Stimulated activated CD8-positive, alpha-beta memory T cell treated with anti-CD3 and anti-CD28 coated beads, Interleukin-12 subunit alpha, Interleukin-12 subunit beta, amount 100 ng/mL, for 1 hour (primary cell): Measurements from ENCODE around the gene NRXN3.

Source experiments
- DNase-seq: peaks from one replicate; pipeline ENCODE4 v3.0.0-alpha.2; 2020; ENCODE audit warnings: low read depth

NRXN3 gene

GRCh38 chr14:79419571-79420327 lies 1249.6 kb downstream of the NRXN3 start:
- DNase-seq = no peak

DNA sequence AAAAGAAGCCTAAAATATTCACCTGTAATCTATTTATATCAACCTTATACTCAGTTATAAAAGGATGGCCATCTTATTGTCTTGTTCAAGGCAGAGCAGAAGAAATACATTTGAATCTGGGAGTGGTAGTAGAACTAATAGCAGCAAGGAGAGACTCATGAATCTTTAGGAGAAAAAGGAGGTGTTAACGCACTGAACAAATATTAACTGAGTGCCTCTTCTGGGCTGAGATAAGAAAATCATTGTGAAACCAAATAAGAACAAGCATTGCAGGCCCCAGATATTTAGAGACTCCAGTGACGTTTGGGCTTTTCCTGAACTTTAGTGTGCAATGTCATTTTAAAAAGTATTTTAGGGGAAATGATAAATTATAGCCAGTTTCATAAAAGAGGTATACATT lies 1250.6 kb downstream of the NRXN3 start:
- DNase-seq = no peak

DNA sequence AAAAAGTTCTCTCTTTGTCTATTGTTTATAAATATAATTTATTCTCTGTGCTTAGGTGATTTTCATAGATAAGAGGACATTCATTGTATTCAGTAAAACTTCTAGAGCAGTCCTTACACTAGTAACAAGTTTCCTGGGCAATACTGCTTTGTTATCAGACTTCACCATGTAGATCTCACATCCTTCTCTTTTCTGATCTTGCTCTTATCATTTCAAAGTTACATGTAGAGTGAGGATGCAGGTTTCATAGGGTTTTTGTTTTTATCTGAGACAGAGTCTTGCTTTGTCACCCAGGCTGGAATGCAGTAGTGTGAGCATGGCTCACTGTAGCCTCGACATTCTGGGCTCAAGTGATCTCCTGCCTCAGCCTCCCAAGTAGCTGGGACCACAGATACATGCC lies 1251.6 kb downstream of the NRXN3 start:
- no peak for DNase-seq

GRCh38 chr14:79424462-79424861 lies 1254.3 kb downstream of the NRXN3 start:
- no peak for DNase-seq

DNA sequence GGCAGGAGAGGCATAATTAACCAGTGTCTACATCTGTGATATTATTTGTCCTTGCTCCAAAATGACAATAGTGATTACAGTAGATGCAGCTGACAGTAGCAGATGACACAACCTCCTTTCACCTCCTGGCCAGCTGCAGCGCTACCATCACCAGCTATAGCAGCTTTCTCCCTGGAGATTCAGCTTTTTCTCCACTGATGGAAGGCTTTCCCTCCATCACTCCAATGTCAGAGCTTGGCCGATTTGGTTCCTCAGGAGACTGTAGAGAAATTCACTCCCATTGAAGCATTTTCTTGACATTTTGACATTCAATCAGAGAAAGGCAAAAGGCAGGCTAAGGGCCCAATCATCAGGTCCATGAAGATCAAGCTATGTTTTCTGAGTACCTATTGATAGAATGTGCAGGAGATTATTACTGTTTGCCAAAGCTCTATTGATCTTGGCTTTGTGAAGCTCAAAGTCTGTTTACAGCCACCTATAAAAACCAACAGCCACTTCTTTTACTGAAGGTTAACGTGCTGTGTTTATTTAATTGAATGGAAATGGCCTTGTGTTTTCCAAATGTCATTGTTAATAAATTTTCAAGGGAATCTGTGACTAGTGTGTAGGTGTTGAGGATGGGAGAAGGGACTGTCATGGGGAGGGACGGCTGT lies 1256.1 kb downstream of the NRXN3 start:
- no peak for DNase-seq

DNA sequence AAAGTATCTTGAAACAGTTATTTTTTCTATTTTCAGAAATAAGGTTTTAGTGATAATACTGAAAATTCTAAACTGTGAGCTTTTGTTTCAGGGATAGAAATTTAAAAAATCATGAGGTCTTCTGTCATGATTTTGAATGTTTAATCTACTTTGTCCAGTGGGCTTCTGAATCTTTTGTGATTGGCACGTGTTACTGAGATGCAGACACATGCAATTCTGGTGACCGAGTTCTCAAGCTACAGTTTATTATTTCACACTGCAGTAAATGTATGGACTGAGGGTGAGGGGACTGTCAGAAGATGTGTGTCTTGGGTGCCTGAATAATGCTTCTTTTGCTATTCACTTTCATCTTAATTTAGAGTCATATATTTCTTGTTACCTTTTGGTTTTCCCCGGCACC lies 1262.5 kb downstream of the NRXN3 start:
- no peak for DNase-seq

DNA sequence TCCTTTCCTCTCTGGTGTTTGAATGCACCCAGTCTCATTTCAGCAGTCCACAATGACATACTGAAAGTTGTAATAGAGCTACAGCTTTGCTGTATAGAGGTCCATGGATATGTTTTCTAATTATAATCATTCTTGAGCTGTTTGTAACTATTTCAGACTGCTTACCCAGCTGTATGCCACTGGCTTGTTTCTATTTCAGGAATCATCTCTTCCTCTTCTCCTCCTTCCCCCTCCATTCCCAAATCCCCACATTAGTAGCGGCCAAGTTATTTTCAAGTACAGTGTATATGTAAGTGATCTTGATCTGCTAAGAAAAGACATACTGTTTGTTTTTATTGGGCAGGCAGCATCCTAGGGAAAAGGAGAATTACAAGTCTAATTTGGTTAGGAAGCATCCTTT lies 1266.2 kb downstream of the NRXN3 start:
- DNase-seq = no peak

- DNase-seq = no peak
Observed at GRCh38 chr14:79437951-79438350, 1267.8 kb downstream of the NRXN3 start.

DNA sequence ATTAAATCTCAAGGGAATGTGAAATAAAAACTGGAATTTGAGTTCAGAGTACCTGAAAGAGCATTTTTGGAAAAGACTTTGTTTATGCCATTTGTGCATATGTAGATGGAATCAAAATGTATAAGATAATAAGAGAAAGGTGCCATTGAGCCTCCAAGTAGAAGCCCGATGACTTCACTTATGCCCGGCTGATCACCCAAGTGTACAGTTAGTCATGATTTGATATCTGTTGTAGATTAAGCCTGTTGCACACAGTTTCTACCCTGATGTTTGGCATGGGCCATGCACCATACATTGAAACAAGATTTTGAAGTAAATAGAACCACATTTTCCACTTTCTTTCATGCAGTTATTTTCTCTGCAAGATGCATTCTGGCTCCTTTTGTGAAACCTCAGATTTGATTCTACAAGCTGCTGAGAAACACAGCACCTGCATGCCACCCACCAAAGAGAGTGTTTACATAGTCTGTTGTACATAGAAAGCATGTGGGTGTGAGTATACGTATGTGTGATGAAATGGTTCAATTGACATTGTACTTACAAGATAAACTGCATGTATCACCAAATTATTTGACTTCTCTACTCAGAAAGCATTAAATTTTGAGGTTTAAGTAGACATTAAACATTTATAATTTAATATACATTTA lies 1268.6 kb downstream of the NRXN3 start:
- no peak for DNase-seq

GRCh38 chr14:79442786-79443185 lies 1272.6 kb downstream of the NRXN3 start:
- DNase-seq = no peak

DNA sequence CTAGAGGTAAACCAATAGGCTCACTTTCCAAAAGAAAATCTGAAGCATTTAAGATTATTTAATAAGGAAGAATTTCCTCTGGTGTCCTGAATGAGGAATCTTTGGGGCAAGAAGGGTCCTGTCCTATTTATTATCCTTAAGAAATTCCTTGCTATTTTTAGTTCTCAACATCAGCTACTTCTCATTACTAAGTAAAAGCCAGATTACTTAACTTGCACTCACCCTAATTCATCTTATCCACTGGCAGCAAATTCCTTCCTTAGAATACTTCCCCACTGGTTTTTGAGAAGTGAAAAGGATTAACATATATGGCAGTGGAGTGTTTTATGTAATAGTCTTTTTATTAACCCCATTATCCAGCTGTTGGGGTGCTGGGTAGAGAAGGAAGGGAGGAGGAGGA lies 1273.4 kb downstream of the NRXN3 start:
- DNase-seq = no peak

- no peak for DNase-seq
Observed at GRCh38 chr14:79448960-79449359, 1278.8 kb downstream of the NRXN3 start.

DNA sequence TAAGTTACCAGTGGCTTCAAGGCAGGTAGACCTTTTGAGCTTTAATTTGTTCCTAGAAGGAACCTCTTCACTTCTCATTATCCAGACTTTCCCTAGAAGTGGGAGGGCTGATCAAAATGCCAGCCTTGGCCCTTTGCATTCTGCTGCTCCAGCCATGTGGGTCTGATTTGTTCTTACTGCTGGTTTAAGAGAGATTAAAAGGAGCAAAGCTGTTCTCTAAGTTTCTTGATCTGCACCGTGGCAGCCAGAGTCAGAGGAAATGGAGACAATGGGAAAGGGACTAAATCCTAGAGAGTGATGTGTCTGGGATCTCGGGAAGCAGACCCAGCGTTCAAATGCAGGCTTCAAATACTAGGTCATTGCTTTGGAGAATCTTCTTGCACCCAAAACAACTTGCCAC lies 1281.4 kb downstream of the NRXN3 start:
- no peak for DNase-seq

DNA sequence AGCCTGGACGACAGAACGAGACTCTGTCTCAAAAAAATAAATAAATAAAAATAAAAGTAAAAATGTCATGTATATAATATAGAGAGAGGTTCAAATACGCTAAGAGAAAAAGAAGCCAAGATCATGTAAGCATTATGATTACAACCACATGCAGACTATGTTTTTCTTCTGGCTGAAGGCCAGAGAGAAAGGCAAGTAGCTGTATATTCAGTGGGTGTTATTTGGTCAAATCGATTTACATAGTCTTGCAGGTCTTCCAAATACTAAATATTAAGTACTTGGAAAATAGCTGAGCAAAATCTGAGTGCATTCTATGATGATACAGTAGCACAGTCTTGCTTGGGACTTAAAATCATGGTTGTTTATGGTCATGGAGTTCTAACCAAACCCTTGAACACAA lies 1283.1 kb downstream of the NRXN3 start:
- no peak for DNase-seq

GRCh38 chr14:79464468-79464867 lies 1294.3 kb downstream of the NRXN3 start:
- no peak for DNase-seq

DNA sequence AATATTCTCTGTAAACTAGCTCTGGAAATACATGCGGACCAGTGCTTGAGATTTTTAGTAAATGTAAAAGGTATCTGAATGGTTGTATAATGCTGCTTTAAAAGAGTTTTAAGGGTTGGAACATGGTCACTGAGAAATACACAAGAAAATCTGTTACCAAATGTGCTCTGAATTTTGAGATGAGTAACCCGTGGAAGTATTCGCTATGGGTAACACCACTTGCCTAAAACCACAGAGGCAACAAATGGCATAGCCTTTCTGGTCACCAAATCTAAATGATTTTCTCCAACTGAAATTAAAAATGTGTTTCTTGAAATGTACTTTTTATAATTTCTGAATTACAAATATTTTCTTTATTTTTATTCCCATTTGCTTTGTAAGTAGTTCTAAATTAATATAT lies 1295.5 kb downstream of the NRXN3 start:
- DNase-seq = no peak

GRCh38 chr14:79466938-79467527 lies 1296.9 kb downstream of the NRXN3 start:
- no peak for DNase-seq

DNA sequence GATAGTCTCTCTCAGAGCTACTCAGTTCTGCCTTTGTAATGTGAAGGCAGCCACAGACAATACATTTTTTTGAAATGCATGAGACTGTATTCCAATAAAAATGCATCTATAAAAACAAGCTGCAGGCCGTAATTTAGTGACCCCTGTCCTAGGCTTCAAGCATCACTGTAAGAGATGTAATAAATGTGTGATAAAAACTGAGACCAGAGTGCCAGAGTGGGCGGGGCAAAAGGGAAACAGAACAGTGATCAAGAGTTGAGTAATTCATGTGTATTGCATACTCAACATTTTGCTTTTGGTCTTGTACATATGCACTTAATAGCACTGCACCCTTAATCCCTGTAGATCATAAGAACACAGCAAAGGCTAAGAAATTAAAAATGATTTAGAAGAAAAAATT lies 1297.7 kb downstream of the NRXN3 start:
- no peak for DNase-seq

DNA sequence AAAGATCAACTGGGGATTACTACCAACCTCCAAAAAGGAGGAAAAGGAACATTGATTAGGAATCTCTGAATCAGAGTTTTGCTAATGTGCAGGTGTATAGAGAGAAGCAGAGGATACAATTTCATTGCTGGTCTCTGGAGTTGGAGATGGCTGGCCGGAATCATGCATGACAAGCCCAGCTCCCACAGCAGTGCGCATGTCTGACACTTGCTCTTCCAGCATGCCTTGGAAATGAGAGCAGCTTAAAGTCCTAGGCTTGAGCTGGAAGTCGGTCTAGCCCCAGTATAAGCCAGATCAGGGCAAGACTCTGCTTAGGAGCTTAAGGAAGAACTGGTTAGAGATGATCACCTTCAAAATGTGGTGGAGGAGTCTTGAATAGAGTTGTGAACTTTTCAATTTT lies 1298.3 kb downstream of the NRXN3 start:
- DNase-seq = no peak

- DNase-seq = no peak
Observed at GRCh38 chr14:79473651-79474050, 1303.5 kb downstream of the NRXN3 start.

DNA sequence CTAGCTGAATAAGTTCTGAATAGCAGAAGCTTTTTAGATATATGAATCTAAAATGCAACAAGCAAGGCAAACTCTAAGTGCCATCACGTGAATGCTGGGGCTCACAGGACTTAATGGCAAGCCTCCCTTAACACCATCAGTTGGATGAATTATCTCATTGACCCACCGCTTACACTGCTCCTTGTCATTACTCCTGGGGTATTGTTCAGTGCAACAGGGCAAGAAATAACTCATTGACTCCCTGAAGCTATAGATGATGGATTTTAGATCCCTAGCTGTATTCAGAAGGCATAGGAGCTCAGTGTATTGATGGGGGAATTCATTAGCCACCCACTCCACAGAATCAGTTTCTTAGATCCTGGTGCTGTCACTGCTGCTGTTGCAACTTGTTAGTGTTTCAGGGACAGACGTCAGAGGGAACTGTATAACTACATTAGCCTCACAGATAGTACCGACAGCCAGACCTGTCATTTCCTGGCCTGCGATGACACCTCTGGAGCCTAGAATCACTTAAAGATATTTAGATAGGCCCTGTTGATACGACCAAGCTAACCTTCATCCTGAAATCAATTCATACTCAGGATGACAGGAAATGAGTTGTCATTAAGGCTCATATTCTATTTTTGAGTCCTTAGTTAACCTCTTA lies 1305.8 kb downstream of the NRXN3 start:
- no peak for DNase-seq

DNA sequence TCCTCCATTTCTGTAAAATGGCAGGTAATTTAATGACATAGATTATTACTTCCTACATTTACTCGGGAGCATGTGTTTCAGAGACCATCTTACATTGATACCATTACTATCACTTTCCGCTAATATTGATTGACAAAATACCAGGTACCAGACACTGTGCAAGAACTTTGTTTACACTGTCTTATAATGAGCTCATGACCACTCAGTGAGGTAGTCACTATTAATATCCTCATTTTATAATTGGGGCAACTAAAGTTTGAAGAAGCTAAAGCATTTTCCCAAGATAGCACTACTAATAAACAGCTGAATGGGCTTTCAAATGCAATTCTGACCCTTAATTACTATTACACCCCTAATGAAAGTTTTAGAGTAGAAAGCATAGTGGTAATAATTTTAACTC lies 1306.4 kb downstream of the NRXN3 start:
- no peak for DNase-seq

- DNase-seq = no peak
Observed at GRCh38 chr14:79480212-79480611, 1310.0 kb downstream of the NRXN3 start.
